ENCODE measurements around the gene OR5K3.

OR5K3 gene

DNA sequence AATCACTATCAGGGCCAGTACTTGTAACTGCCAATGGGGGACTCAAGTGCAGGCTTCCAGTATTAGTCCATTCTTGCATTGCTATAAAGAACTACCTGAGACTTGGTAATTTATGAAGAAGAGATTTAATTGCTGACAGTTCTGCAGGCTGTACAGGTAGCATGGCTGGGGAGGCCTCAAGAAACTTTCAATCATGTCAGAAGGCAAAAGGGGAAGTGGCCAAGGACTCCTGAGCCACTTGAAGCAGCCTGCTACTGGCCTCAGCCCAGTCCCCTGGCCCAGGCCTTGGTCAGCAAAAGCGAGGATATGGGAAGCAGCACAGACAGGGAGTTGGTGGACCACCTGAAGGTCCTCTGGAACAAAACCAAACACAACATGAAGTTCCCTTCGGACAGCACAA, 43.3 kb downstream of the OR5K3 start:
- no peak for DNase-seq (ENCODE audit: low spot score)

DNA sequence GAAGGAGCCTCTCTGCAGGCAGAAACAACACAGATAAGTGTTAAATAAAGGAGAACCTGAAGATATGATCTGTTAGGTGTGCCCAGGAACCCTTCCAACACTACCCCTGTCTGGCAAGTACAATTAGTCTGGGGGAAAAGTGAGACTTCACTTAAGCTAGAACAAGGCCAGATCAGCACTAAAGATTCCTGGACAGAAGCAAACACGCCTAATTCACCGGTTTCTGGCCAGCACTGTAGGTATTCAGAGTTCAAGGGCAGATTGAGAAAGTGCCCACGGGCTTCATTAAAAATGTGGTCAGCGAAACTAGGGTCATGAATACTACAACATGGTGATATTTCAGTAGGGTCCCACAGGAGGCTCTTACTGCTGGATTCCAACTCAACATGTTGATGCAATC, 43.9 kb downstream of the OR5K3 start:
- no peak for DNase-seq (ENCODE audit: low spot score)

DNA sequence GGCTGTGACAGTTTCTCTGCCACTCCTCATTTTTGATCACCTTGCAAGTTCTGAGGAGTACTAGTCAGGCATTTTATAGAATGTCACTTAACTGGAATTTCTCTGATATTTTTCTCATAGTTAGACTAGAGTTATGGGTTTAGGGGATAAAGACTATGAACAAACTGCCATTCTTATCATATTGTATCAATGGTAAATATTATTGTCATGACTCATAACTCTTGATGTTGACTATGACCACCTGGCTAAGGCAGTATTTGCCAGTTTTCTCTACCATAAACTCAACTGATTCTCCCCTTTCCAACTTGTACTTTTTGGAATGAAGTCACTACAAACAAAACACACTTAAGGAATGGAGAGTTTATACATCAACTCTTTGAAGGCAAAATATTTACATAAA, 49.8 kb downstream of the OR5K3 start:
- no peak for DNase-seq (ENCODE audit: low spot score)
